LoVo (cell line): ENCODE results near the gene GAN.

ENCODE experiments used
- DNase-seq: peaks from one replicate; pipeline ENCODE4 v3.0.0-alpha.2; 2016; ENCODE audit warnings: low spot score

Gene GAN

DNA sequence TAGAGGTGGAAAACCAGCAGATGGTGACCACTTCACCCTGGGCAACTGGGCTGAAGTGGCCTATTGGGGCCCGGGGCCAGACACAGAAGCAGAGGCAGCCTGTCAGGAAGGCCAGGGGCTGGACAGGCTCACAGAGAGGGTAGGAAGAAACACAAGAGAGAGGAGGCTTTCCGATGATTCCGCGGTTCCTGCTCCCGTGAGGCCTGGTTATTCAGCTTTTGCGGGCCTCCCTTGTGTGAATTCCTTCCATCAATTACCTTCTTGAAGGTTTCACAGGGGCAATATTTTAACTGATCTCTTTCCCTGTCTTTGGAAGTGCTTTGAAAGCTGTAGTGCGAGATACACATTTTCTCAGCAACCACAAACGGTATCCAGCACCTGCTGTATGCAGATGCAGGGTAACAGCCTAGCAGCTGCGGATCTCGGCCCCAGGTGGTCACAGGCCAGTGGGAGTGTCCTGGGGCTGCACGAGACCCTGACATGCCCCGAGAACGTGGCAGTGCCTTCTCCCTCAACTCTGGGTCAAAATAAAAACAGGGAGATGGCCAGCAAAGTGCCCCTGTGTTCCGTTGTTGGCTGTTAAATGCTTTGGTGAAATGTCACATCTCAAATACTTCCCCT, 118.3 kb downstream of the GAN start:
- no peak for DNase-seq

DNA sequence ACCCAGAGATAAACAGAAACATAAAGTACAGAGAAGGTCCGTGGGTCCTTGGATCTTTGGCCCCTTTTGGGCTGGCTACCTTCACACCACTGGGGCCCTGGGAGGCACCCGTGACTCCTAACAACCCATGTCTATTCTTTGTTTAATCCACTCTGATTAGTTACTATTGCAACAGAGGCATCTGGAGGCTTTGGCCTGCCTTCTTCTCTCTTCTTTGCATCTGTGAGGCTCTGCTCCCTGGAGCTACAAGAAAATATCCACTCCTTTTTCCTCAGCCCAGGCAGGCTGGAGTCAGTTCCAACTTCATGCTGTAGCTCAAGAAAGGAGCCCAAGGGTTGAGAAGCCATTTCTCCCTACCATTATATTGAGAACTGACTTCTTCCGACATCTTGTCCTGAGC, 120.3 kb downstream of the GAN start:
- DNase-seq: no peak

DNA sequence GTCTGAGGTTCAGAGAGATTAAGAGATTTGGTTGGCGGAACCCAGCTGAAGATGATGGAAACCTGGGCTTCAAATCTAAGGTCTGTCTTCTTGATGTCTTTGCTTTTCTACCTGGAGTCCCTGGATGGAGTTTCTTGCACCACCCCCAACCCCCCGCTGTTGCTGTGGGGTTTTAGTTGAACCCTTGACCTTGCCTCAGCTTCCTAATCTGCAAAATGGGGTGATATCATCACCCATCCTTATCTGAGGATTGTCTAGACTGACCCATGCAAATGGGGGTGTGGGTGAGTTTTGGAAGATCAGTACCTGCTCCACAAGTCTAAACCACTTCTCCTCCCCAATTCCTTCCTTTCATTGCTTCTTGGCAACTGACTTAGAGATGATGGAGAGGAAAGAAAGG, 120.8 kb downstream of the GAN start:
- DNase-seq: no peak

- DNase-seq: no peak
These were observed 121.6 kb downstream of the GAN start for GRCh38 chr16:81436386-81436785.

DNA sequence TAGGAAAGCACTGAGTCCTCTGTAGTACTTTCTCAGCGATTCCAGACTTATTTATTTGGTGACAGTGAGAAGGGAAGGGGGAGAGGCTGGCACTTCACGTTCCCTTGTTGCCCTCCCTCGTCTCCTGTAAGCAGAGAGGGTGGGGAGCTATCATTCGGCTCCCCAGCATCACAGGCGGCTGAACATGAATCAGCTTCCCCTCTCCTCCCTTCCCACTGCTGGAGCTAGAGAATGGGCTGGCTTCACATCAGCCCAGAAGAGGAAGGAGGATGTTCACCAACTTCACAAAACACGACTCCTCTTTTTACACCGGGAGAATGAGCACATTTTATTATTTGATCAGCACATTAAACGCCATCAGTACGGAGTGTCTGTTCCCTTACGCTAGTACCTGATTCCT, 123.1 kb downstream of the GAN start:
- DNase-seq: no peak
